SK-N-MC (cell line): ENCODE data around the gene BTNL2.
"Not testable (repeated sequence)": the region's sequence is repeated elsewhere in the genome, so short reads cannot be mapped to it uniquely, and the experiment has no call there.

Experiments
- DNase-seq: peaks from one replicate; pipeline ENCODE4 v3.0.0-alpha.2; 2011; ENCODE audit warnings: low read depth, low spot score
- H3K27ac ChIP-seq: fragments of 200-600 bp; sonication (generic); 2 replicates; pipeline ENCODE4 v1.5.1; 2016; ENCODE audit warnings: mixed run types
- H3K36me3 ChIP-seq: fragments of 200-600 bp; sonication (generic); 2 replicates; pipeline ENCODE4 v1.6.1; 2017; ENCODE audit warnings: antibody characterized with exemption, low read length, mixed read lengths; ENCODE audit not compliant: insufficient read depth
- H3K4me3 ChIP-seq: fragments of 200-600 bp; sonication (generic); 2 replicates; pipeline ENCODE4 v1.5.1; 2016
- H3K9ac ChIP-seq: fragments of 200-600 bp; sonication (generic); 2 replicates; pipeline ENCODE4 v1.8.0; 2017; ENCODE audit warnings: mixed run types, mixed read lengths; ENCODE audit not compliant: insufficient read length
- H3K9me3 ChIP-seq: fragments of 200-600 bp; sonication (generic); 2 replicates; pipeline ENCODE4 v1.6.1; 2017; ENCODE audit warnings: low read depth, mild to moderate bottlenecking, antibody characterized with exemption, low read length, moderate library complexity, mixed read lengths
- EZH2 ChIP-seq: fragments of 200-600 bp; sonication (generic); IDR thresholded peaks from one replicate; pipeline ENCODE4 v1.6.1; 2017; ENCODE audit warnings: antibody characterized with exemption
- FOXP2 ChIP-seq: optimal IDR thresholded peaks from 2 replicates; pipeline ENCODE3; 2011; ENCODE audit warnings: mild to moderate bottlenecking, moderate library complexity; ENCODE audit not compliant: insufficient read depth; ENCODE audit errors: extremely low read length, control extremely low read depth
- POLR2AphosphoS5 ChIP-seq: IDR thresholded peaks from 2 replicates; pipeline ENCODE4 v1.6.1; 2012; ENCODE audit warnings: mild to moderate bottlenecking, low read depth, low read length, borderline replicate concordance

The BTNL2 gene

GRCh38 chr6:32439139-32439538, 32.2 kb upstream of the BTNL2 start:
- no peaks in the 10 kb centered on the region for H3K36me3 ChIP-seq
- no peaks in the 10 kb centered on the region for H3K9me3 ChIP-seq
- no peak overlapping the region for H3K27ac ChIP-seq
- H3K4me3 ChIP-seq, result no peak overlapping the region
- no peak for DNase-seq
- no peak overlapping the region for H3K9ac ChIP-seq
- TF ChIP-seq POLR2AphosphoS5, result no peak
- TF ChIP-seq FOXP2, result no peak
- no peak for TF ChIP-seq EZH2

GRCh38 chr6:32436995-32437836, 30.2 kb upstream of the BTNL2 start:
- no peak overlapping the region for H3K4me3 ChIP-seq
- no peak for DNase-seq

DNA sequence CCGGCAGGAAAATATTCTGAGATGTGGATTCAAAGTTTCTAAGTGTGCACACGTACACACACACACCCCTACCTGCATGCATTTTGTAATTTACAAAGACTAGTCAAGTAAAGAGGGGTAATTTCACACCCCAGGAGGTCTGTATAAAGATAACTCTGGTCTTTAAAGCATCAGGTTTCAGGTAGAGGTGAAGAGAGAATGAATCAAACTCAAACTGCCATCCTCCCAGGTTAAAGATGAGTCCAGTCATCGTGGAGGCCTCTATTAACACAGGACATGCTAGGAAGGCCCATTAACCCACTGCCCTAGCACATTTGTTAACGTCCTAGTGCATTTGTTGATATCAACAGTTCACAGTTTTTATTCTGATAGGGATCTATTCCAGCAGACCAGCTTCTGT, 29.2 kb upstream of the BTNL2 start:
- Histone ChIP-seq H3K9me3 (no peaks in the 10 kb centered on the region), H3K9ac (no peak overlapping the region), H3K36me3 (no peaks in the 10 kb centered on the region), H3K27ac (no peak overlapping the region), H3K4me3 (no peak overlapping the region)
- TF ChIP-seq EZH2 (no peak), FOXP2 (no peak), POLR2AphosphoS5 (no peak)
- DNase-seq, result no peak

More at GRCh38 chr6:32436995-32437836, 30.2 kb upstream of the BTNL2 start:
- H3K36me3 ChIP-seq, result no peaks in the 10 kb centered on the region
- H3K27ac ChIP-seq, result no peak overlapping the region
- no peak overlapping the region for H3K9ac ChIP-seq
- no peaks in the 10 kb centered on the region for H3K9me3 ChIP-seq
- TF ChIP-seq EZH2 (no peak), FOXP2 (no peak), POLR2AphosphoS5 (no peak)

- H3K9me3 ChIP-seq, H3K36me3 ChIP-seq: not testable (repeated sequence)
Observed at GRCh38 chr6:32433950-32434349, 27.0 kb upstream of the BTNL2 start.

DNA sequence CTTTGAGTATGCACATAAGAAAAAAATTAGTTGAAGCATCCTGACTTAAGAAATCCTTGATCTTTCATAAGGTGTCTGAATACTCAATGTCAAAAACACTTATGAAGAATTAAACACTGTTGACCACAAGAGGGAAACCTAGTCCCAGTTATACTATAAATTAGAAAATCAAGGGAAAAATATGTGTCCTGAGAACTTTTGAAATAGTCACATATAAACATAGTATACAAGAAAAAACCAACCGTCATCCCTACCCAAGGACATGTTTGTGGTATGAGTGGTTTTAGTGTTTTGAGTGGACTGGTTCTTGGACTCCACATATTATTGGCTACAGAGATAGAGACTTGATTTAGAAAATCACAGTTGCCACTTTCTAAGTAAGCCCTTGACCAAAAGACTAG, 25.1 kb upstream of the BTNL2 start:
- H3K9me3 ChIP-seq, result no peaks in the 10 kb centered on the region
- no peaks in the 10 kb centered on the region for H3K36me3 ChIP-seq
- DNase-seq, result peak; percentile 24
- no peak overlapping the region for H3K9ac ChIP-seq
- no peak overlapping the region for H3K27ac ChIP-seq
- no peak overlapping the region for H3K4me3 ChIP-seq
- TF ChIP-seq POLR2AphosphoS5 (no peak), FOXP2 (no peak), EZH2 (no peak)

More at GRCh38 chr6:32433950-32434349, 27.0 kb upstream of the BTNL2 start:
- not testable (repeated sequence) for H3K27ac ChIP-seq, DNase-seq, H3K4me3 ChIP-seq, H3K9ac ChIP-seq

DNA sequence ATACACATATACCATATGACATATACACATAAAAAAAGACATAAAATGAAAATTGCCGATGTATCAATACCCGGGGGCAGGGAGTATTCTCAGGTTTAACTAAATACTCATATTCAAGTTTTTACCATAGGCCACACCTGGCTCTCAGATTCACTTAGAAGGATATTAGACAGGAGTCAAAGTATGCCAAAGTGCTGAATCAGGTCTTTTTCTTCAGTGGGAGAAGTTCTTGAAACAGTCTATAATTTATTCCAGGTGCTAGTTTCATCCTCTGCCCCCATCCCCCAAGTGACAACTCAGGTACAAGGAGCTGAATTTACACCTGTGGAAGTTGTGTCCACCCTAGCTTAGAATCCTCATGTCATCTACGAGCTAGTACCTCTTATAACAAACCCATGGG, 24.2 kb upstream of the BTNL2 start:
- no peak for DNase-seq
- TF ChIP-seq POLR2AphosphoS5 (no peak), FOXP2 (no peak), EZH2 (no peak)
- H3K9me3 ChIP-seq, result no peaks in the 10 kb centered on the region
- no peak overlapping the region for H3K9ac ChIP-seq
- no peak overlapping the region for H3K4me3 ChIP-seq
- no peaks in the 10 kb centered on the region for H3K36me3 ChIP-seq
- no peak overlapping the region for H3K27ac ChIP-seq

DNA sequence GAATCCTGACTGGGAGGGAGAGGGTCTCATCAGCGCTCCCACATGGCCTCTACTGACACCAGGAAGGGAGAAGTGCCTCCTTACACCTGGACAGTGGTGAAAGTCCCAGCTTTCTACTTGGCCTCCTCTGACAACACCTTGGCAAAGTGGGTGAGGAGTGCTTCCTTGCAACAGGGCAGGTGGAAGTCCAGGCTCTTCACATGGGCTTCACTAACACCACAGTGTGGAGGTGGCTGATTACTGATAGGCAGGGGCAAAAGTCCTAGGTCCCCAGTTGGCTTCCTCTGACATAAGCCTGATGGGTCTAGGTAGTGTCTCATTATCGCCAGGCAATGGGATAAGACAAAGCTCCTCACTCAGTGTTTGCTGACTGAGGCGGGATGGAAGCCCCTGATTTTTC, 23.2 kb upstream of the BTNL2 start:
- H3K36me3 ChIP-seq, result no peaks in the 10 kb centered on the region
- no peaks in the 10 kb centered on the region for H3K9me3 ChIP-seq
- TF ChIP-seq POLR2AphosphoS5, result no peak
- TF ChIP-seq EZH2, result no peak
- TF ChIP-seq FOXP2, result no peak
- no peak overlapping the region for H3K27ac ChIP-seq
- H3K9ac ChIP-seq, result no peak overlapping the region
- DNase-seq, result no peak
- H3K4me3 ChIP-seq, result no peak overlapping the region

DNA sequence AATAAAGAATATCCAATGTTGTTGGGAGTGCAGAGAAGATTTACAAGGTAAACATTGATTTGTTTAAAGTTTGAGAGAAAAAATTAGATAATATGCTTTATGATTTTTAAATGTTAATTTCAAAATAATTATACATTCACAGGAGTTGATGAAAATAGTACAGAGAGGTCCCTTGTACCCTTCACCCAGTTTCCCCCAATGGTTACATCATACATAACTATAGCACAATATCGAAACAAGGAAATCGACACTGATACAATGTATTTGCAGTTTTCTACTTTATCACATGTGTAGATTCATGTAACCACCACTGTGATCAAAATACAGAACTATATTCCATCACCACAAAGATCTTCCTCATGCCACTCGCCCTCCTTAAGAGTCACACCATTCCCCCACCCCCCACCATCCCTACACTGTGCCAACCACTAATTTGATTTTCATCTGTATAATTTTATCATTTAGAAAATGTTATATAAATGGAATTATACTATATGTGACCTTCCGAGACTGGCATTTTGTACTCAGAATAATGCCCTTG, 21.0 kb upstream of the BTNL2 start:
- H3K36me3 ChIP-seq, result no peaks in the 10 kb centered on the region
- H3K4me3 ChIP-seq, result no peak overlapping the region
- TF ChIP-seq FOXP2, result no peak
- no peak for TF ChIP-seq POLR2AphosphoS5
- no peak for TF ChIP-seq EZH2
- no peak overlapping the region for H3K27ac ChIP-seq
- no peak for DNase-seq
- no peak overlapping the region for H3K9ac ChIP-seq
- H3K9me3 ChIP-seq, result no peaks in the 10 kb centered on the region
